ENCODE results near the gene EARS2.

DNA sequence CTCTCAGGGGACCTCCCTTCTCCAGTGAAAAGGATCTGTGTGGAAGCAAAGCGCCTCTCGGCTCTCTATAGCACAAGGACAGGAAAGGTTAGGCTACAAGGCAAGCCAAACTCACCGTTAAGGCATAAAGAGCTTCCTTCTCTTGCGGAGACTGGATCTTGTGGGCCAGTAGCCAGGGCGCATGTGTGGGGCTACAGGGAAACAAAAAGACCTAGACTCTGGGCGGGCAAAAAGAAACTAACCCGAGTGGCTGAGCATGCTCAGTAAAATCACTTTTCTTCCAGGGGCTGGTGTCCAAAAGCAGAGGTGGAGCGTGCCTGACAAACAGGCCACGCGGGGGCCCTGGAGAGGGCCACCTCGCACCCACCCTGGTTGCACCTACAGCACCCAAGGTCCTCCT lies 63.0 kb downstream of the EARS2 start:
- TF ChIP-seq EZH2 (IDR thresholded peaks at IDR 0.05; ENCODE audit: borderline replicate concordance, low read depth, low read length, severe bottlenecking) = no peak
- TF ChIP-seq, protein P1, sequence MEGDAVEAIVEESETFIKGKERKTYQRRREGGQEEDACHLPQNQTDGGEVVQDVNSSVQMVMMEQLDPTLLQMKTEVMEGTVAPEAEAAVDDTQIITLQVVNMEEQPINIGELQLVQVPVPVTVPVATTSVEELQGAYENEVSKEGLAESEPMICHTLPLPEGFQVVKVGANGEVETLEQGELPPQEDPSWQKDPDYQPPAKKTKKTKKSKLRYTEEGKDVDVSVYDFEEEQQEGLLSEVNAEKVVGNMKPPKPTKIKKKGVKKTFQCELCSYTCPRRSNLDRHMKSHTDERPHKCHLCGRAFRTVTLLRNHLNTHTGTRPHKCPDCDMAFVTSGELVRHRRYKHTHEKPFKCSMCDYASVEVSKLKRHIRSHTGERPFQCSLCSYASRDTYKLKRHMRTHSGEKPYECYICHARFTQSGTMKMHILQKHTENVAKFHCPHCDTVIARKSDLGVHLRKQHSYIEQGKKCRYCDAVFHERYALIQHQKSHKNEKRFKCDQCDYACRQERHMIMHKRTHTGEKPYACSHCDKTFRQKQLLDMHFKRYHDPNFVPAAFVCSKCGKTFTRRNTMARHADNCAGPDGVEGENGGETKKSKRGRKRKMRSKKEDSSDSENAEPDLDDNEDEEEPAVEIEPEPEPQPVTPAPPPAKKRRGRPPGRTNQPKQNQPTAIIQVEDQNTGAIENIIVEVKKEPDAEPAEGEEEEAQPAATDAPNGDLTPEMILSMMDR (IDR thresholded peaks at IDR 0.05; ENCODE audit: borderline replicate concordance, extremely low read depth, low read length, poor library complexity, severe bottlenecking) = no peak

Data from DND-41 (cell line).